NCI-H146 treated with DMSO at 0.1 percent for 48 hours (cell line): Measurements from ENCODE around the gene LIN28A.

Experiments used
- DNase-seq: peaks from one replicate; lab custom pipeline; 2025; ENCODE audit not compliant: unreplicated experiment; lab: John Stamatoyannopoulos, UW

The LIN28A gene

DNA sequence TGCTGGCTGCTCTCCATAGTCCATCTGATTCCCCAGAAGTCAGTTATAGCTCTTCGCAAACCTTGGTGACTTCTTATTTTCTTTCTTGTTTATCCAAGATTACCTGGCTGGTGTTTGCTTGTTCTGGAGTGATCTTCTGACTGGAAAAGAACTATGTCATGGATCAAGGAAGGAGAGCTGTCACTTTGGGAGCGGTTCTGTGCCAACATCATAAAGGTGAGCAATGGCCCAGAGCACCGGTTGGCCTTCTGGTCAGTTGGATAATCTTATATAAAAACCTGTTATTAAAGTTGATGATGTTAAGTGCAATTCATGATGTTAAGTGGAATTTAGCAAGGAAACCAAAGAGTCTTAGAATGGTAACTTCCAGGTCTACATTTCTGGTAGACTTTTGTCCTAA, 22.2 kb downstream of the LIN28A start:
- no peak for DNase-seq

DNA sequence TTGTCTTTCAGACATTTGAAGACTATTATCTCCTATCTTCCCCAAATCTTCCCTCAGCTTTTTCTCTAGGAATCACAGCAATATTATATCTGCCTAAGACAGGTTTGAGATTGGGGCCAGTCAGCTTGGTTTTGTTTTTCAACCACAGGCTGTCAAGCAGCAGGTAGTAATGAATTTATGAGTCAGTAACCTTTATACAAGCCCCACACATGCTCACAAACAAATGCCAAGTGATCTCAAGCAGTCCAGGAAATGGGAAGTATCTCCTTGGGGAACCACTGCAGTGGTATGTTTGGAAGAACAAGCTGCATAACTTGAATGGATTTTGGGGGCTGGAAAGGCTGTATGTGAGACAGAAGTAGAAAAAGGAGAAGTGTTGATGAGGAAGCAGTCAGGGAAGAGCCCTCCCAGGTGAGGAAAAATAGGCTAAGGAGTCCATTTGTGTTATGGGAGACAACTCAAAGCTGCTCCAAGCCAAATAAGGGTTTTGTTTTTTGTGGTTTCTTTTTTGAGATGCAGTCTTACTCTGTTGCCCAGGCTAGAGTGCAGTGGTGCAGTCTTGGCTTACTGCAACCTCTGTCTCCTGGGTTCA, 23.6 kb downstream of the LIN28A start:
- DNase-seq = no peak

DNA sequence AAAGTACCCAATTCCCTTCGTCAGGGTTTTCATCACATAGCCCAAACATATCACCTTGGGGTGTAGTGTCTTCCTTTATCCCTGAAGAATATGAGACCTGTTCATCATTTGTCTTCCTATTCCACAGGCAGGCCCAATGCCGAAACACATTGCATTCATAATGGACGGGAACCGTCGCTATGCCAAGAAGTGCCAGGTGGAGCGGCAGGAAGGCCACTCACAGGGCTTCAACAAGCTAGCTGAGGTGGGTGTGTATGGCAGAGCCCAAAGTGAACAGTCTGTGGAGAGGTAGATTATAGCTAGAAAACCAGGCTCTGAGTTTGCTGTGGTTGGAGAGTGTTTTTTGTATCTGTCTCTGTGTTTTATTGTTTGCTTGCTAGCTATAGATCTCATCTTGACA, 27.4 kb downstream of the LIN28A start:
- DNase-seq = no peak

DNA sequence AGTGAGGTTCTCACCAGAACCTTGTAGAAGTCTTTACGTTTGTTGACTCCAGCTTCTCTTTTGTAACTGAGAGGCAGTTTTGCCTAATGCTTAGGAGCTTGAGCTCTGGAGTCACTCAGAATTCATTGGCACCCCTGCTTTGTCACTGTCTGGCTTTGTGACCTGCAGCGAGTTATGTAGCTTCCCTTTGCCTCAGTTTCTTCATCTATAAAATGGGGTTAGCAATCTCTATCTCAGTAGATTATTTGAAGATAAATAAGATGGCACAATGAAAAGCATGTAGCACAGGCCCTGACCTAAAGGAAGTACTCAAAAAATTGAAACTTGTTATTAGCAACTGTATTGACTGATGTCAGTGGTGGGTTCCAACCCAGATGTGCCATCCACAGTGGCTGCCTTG, 29.6 kb downstream of the LIN28A start:
- no peak for DNase-seq

DNA sequence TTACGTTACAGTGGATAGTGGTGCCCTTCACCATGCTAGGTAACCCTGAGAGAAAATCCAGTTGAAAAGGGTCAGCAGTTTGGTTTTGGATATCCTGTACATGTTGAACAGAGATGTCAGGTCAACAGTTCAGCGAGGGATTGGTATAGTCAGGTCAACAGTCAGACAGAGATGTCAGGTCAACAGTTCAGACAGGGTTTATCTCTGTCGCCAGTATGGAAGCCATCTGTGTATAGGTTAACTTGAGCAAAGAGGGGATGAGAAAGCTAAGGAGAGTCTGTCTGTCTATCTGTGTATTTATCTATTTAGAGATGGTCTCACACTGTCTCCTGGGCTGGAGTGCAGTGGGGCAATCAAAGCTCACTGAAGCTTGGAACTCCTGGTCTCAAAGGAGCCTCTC, 39.3 kb downstream of the LIN28A start:
- DNase-seq = no peak

DNA sequence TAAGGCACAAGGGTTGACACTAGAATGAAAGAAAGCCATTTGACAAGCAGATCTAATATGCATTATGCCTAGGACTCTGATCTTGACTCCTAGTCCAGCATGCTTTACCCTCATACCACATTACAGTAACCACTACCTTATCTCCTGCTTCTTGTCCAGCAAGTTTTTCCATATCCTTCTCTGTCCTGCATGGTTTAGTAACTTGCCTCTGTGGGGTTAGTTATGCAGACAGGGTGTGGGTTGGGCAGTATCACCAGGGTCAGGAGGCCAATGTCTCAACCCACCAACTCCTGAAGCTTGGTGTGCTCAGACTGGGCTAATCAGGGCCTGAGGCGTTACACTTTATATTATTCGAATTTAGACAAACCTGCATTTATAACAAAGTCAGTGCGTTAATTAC, 40.3 kb downstream of the LIN28A start:
- no peak for DNase-seq

DNA sequence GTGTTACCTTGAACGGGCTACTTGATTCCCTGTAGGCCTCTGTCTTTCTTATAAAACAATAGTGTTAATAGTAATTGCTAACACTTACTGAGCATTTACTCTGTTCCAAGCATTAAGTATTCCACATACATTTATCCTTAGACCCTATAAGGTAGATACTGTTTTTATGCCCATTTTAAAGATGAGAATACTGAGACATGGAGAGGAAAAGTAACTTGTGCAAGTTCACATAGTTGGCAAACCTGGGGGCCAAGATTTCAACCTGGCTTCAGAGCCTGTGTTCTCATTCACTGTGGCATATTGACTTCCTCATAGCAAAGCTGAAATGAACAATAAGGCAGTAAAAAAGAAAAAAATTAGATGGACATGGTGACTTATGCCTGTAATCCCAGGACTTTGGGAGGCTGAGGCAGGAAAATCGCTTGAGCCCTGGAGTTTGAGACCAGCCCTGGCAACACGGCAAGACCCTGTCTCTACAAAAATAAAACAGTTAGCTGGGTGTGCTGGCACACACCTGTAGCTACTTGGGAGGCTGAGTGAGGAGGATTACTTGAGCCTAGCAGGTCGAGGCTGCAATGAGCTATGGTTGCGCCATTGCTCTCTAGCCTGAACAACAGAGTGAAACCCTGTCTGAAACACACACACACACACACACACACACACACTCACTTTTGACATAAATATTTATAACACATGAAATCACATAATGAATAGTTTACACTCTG, 42.0 kb downstream of the LIN28A start:
- DNase-seq = no peak

DNA sequence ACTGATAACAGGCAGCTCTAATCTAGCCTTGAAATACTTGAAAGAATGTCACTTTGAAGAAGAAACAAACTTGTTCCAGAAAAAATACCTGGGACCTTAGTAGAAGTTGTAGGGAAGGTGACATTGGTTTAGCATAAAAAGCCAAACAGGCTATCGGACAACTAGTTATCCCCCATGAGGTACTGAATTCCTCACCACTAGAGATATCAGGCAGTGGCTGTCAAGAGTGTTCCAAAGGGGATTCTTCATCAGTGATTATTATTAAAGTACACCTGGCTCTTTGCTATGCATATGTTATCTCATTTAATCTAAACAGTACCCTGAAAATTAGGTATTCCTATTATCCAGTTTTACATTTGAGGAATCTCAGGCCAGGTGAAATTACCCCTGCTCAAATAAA, 48.5 kb downstream of the LIN28A start:
- DNase-seq = no peak

DNA sequence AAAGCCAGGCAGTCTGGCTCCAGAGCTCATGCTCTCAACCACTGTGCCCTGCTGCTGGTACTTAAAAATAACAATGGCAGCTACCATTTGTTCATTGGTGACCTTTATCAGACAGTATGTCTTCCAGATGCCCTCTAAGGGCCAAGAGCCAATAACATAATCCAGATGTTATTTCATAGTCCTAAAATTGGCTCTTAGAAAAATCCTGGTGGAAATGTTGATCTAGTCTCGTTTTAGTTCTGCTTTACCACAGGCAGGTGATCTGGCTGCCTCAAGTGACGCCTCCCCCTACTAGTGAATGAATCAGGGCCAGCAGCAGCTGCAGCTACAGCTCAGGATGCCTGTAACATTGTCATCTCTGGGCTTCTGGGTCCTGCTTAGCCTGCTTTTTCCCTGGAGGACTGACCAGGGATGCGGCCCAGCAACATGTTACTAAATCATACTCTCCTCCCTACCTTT, 49.0 kb downstream of the LIN28A start:
- no peak for DNase-seq

DNA sequence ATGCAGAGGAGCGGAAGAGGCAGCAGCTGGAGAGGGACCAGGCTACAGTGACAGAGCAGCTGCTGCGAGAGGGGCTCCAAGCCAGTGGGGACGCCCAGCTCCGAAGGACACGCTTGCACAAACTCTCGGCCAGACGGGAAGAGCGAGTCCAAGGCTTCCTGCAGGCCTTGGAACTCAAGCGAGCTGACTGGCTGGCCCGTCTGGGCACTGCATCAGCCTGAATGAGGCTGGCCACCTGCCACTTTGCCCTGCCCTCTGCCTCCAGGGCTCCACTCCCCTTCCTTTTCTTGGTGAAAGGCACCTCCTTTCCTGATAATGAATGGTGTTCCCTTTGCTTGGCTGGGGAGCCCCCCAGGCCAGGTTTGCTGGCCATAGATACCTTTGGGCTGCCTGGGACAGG, 58.3 kb downstream of the LIN28A start:
- no peak for DNase-seq

DNA sequence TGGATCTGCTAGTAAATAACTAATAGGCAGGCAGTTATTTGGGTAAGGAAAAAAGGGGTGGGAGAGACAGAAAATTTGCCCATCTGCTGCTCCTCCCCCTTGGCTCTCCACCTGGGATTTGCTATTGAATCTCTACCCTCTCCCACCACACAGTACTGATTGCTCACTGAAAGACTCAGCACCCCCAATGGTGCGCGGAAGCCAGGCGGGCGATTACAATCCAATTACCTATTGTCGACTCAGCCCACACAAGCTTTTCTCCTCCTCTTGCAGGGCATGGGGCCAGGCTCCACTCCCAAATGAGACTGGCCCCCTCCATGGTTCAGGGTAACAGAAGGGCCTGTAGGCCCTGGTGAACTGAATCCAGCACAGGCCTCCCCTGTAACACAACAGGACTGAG, 58.9 kb downstream of the LIN28A start:
- DNase-seq = peak; percentile 60

DNA sequence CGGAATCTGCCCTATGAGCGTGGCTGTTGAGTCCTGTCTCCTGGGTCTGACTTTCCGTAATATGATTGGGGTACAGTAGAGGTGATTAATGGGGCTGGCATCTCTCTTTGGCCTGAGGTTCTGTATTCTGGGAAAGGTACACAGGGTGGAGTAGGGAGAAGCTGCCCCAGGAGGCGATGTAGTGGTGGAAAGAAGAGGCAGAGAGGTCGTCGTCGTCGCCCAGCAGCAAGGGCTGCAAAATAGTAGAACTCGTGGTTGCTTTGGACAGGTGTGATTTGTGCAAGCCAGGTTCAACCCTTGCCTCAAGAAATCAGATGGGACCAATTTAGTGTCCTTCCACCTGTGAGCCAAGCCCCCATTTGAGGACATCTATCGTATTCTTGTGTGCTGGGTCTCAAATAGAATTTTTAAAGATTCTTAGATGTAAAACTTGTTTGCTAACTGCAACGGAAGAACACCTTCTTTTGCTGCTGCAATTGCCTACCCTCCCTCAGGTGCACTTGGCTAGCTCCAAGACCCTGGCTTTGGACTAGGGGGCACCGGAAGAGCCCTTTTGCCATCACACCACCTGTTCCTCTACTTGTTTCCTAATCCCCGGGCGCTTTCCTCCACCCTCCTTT, 60.4 kb downstream of the LIN28A start:
- DNase-seq = peak; percentile 56

DNA sequence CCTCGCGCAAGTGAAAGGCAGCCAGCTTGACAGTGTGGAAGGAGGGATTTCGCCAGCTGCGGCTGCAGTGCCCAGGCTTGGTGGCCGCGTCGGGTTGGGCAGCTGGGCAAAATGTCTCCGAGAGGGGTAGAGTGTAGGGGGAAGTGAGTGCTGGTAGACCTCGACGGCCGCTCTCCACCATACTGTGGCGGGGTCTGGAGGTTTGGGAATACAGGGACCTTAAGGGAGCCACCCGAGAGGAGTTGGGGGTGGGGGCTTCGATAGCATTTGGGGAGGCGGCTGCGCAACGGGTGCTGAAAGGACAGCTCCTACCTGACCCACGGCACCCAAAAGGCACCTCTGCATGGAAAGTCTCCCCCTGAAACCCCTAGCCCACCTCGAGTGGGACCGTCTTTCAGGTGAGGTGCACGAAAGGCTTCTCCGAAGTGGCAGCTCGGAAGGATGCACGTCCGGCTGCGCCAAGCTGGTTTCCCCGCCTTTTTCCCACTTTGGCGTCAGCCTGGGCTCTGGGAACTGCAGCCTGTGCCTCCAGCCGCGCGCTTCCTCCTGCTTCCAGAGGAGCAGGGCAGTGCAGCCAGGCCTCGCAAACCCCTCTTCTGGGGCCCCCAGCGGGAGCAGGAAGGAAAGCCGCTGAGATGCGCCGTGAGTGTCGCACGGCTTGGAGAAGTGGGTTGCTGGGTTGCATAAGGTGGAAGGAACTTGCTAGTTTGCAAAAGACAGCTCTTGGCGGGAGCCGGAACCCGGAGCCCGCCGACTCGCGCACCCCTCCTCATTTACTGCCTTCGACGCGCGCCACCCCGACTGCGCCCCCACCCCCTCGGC, 61.1 kb downstream of the LIN28A start:
- DNase-seq = peak; percentile 60

DNA sequence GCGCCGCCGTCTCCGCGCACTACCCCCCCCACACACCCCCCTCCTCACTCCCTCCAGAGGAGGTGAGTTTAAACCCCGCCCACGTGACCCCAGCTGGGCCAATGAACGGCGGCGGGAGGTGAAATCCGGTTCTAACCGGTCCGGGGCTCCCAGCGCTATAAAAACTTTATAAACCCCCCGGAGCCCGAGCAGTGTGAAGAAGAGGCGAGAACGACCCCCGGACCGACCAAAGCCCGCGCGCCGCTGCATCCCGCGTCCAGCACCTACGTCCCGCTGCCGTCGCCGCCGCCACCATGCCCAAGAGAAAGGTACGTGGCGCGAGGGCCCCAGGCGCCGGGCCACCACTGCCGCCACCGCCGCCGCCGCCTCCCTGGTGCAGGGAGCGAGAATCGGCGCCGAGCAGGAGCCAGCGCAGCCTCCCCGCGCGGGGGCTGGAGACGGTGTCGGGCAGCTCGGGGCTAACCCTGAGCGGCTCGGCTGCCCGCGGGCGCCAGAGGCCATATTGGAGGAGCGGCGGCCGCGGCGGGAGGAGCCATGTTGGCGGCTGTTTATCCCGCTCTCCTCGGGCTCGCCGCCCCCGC, 61.8 kb downstream of the LIN28A start, which contains the start of gene HMGN2:
HMGN2 (plus strand) TSS at position 121 of the 581 bp plus-strand sequence; CDS start at position 294, 173 bp downstream.
- DNase-seq = peak; percentile 63

DNA sequence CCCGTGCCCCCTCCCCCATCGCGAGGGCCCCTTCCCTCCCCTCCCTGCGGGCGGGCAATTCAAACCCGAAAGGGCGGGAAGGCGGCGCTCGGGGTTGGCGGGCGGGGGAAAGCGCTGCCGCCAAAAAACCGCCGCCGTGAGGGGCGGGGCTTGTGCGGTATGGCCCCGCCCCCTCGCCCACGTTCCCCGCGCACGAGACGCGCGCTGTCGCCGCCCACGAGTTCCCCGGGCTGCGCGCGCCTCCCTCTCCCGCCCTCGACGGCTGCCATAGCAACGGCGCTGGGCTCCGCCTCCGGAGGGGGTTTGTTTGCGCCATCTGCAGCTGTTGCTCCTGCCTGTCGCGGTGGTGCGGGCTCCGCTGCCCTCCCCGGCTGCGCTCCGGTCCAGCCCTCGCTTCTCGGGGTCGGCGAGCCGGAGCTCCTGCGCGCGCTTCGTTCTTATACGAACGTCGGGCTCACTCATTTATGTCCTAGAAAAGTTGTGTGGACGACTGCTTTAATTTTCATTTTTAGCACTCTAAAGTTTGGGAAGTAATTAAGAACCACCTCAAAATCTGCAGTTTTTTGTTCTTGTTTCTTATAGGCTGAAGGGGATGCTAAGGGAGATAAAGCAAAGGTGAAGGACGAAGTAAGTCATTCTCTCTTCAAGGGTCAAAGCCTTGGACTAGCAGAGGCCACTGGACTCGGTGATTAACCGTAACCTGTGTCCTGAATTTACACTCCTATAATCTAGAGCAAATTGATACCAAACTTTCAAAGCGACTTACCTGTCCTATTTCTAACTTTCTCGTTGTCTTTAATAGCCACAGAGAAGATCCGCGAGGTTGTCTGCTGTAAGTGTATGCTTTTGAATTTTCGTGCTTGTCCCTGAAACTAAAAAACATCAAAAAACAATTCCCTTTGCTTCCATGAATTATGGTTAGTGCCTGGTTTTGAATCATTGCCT, 62.6 kb downstream of the LIN28A start:
- DNase-seq = peak; percentile 50

DNA sequence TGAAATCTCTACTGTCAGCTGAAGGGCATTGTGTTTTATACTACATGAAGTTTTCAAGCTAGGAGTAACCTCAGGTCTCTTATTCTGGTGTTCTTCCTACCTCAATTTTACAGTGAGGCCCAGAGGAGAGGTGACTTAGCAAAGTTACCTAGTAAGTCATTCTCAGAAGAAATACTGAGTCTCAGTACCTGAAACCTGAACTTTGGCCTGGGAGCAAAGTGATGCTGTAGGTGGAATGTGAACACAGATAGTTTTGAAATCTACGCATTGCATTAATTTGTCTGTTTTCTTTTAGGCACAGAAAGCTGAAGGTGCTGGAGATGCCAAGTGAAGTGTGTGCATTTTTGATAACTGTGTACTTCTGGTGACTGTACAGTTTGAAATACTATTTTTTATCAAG, 64.2 kb downstream of the LIN28A start:
- DNase-seq = no peak

DNA sequence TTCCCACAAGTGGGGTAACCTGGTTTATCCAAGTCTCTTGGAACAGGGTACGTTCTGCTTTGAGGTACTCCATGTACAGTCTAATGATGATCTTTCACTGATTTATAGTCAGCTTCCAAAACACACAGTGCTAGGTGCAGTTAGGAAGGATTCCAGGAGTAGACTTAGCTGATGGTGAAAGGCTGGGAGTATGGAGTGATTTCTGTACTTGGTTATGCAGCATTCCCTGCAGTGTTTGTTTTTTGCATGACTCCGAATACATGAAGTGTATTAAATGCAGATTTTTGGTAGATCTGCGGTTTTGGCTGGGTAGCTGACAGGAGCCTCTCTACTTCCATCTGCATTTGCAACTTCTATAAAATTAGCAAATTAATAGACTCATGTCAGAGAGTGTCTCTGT, 65.4 kb downstream of the LIN28A start:
- no peak for DNase-seq

DNA sequence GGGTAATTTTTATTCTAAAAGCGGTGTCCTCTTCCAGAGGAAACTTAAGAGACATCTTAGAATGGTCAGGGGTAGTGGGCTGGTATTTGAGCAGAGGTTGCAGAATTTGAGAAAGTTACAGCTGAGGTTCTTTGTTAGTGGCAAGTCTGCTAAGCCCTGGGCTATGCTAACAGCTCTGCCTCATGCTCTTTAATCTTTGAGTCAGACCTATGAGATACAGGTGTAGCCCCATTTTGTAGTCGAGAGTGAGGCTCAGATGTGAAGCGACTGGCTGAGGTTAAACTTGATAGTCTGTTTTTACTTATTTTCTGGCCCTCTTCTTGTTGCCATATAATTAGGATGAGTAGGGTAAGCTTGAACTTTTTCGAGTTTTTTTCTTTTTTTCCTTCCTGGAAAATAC, 66.3 kb downstream of the LIN28A start:
- DNase-seq = no peak

DNA sequence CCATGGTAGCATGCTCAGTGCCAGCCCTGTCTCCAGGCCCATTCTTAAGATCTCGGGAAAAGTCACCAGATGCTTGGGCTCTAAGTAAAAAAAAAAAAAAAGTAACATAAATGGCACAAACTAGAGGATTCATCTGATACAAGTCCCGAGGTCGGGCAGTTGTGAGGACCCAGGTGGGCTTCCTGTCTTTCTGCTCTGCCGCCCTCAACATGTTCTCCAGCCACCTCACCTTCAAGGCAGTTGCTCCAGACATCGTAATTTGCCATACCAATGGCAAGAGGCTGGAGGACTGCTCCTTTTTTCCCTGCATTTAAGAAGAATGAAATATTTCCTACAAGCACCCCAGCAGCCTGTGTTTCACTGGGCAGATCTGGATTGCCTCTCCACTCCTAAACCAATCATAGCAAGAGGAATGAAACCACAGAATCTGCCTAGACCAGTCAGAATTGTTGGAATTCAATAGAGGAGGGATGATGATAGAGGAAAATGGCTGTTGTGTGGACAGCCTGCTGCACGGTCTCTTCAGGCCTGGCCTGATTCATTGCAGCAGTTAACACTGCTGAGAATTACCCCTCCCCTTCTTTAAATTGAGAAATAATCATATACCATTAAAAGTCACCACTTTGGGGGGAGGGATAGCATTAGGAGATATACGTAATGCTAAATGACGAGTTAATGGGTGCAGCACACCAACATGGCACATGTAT, 67.0 kb downstream of the LIN28A start:
- DNase-seq = no peak
